IPS DF 4.7 (cell line): ENCODE results near the gene RNF166.

Source experiments
- DNase-seq: peaks from one replicate; pipeline ENCODE4 v3.0.0-alpha.2; 2013; ENCODE audit warnings: low spot score; ENCODE audit errors: extremely low read depth

RNF166 gene

DNA sequence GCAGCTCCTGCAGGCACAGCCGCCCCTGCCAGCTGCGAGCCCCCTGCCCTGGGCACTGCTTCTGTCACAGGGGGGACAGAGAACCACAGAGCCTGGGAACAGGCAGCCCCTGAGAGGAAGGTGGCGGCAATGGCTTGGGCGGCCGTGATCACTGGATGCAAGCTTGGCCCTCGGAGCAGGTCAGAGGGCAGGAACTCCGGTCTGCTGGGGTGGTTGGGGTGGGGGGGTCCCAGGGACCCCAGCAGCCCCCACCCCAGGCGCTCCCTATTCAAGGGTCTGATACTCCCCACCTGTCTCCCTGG lies 53.5 kb downstream of the RNF166 start:
- DNase-seq: no peak

DNA sequence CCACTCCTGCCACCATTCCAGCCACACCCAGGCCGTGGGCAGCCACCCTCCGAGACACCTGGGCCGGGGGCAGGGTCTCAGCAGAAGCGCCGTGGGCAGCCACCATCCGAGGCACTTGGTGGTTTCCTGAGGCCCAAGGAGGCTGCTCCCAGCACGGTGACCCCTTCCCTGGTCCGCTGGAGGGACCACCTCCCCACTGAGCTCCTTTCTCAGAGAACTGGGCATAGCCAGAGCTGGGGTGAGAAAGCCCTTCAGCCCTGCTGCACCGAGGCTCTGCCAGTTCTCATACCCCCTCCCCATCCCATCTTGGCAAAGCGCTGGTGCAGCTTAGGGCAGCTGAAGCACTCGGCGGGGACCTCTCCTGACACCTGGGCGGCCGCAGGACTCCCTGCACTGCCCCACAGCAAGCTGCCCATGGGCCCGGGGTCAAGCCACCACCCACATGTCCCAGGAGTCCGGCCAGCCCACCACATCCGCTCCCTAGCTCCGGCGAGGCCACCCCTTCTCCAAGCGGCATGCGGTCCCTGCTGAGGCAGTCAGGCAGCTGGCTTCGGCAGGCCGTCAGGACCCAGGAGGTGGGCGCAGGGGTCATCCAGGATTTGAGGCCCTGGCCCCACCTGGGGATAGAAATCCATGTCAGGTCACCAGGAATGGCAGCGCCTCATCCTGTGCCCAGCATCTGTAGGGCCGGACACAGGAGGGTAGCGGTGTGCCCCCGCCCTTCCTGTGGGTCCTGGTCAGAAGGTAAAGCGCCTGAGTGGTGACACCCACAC lies 54.0 kb downstream of the RNF166 start:
- no peak for DNase-seq

- no peak for DNase-seq
Measured at GRCh38 chr16:88651276-88651988, 54.8 kb downstream of the RNF166 start.

GRCh38 chr16:88650749-88651275 lies 55.4 kb downstream of the RNF166 start, which contains the start of gene CYBA:
Gene CYBA (minus strand): TSS chr16:88651053. CDS start chr16:88651013, 40 bp downstream.
- DNase-seq: no peak

- DNase-seq: no peak
Measured at GRCh38 chr16:88649924-88650748, 56.1 kb downstream of the RNF166 start.

DNA sequence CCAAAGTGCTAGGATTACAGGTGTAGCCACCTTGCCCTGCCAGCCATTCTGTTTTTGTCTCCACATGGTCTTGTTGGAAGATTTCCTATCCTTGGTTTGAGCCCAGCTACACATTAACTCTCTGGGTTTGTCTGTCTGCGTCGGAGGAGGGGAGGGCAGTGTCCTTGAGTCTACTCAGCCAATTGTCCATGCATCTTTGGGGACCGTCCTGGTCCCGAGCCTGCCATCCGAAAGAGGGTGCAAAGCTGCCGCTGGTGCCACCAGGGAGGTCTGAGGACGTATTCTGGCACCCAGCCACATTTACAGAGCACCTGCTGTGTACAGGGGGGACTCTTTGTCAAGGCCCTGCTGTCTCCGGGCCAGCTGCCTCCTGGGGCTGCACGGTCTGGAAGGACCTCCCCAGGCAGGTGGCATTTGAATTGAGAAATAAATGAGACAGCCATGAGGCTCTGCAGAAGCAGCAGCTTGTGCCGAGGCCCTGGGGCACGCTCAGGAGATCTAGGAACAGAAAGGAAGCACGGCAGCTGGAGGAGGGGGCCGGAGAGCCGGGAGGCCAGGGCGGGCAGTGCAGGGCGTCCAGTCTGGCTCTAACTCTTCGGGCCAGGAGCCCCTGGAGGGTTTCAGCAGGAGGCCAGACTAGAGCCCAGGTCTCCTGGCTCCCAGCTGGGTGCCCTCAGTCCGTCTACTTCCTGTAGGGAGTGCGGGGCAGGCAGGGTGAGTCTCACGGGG lies 56.8 kb downstream of the RNF166 start:
- no peak for DNase-seq

DNA sequence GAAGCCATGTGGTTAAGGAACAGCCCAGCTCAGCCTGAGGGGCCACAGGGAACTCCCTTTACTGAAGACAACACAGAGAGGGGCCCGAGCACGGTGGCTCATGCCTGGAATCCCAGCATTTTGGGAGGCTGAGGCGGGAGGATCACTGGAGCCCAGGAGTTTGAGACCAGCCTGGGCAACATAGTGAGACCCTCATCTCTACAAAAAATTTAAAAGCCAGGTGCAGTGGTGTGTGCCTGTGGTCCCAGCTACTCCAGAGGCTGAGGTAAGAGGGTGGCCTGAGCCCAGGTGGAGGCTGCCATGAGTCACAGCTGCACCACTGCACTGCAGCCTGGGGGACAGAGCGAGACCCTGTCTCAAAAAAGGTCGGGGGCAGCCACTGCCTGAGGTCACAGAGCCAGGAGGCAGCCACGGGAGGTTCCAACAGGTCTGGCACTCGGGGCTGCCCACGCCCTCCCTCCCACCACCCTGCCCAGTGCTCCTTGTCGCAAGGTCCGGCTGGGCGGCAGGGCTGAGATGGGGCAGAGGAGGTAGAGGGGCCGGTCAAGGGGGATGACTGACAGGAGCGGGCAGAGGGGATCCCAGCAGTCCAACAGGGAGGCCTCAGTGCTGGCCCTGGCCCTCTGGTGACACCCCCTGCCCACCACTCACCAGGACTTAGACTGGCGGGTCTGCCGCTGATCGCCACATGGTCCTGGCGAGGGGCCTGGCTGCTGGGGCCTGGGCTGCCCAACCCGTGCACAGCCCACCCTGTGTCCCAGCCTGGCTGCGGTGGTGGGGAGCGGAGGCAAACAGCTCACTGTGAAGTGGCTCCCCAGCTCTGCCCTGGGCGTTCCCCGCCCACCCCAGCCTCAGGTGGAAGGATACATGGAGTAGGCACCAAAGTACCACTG lies 58.8 kb downstream of the RNF166 start:
- no peak for DNase-seq
